WI38 (cell line): ENCODE measurements around the gene SRSF5.

ENCODE experiments used
- H3K4me3 ChIP-seq: 2 replicates; pipeline ENCODE4 v1.5.1; 2011; ENCODE audit warnings: low read depth, mild to moderate bottlenecking, control low read depth, low read length
- TF ChIP-seq, protein P1 (sequence below): IDR thresholded peaks from 2 replicates; pipeline ENCODE4 v1.5.1; 2012; ENCODE audit warnings: low read depth, mild to moderate bottlenecking, control low read depth, low read length

SRSF5 gene

DNA sequence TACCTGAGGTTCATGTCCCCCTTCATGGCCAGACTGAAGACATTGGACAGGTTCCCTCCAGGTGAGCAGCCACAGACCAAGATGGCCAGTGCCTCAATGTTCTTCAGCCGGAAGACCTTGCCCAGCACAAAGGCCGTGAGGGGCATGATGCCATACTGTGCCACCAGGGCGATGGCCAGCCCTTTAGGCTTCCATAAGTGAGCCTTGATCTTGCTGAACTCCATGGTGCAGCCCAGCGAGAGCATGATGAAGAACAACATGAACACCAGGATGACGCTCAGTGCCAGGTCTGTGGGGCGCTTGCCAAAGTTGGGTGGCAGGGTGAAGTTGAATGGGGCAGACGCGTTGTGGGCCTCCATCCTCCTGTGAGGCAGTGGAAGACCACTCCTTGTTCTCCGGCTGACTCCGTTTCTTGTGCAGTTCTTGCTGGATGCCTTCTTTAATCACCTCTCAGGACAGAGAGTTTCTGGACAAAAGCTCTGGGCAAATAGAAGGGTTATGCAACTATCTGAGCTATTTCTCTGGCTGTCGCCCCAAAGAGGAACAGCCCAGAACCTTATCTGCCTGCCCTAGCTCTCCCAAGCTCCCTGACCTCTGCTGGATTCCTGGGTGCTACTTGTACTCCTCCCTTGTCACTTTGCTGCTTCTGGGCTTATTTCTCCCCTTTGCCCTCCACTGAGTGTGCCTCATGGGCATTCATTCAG is 30.0 kb downstream of the SRSF5 start, which contains the start of gene SLC10A1:
SLC10A1 (minus strand) TSS at position 445 of the 704 bp plus-strand sequence; CDS start at position 359, 86 bp downstream.
- TF ChIP-seq, protein P1, sequence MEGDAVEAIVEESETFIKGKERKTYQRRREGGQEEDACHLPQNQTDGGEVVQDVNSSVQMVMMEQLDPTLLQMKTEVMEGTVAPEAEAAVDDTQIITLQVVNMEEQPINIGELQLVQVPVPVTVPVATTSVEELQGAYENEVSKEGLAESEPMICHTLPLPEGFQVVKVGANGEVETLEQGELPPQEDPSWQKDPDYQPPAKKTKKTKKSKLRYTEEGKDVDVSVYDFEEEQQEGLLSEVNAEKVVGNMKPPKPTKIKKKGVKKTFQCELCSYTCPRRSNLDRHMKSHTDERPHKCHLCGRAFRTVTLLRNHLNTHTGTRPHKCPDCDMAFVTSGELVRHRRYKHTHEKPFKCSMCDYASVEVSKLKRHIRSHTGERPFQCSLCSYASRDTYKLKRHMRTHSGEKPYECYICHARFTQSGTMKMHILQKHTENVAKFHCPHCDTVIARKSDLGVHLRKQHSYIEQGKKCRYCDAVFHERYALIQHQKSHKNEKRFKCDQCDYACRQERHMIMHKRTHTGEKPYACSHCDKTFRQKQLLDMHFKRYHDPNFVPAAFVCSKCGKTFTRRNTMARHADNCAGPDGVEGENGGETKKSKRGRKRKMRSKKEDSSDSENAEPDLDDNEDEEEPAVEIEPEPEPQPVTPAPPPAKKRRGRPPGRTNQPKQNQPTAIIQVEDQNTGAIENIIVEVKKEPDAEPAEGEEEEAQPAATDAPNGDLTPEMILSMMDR: no peak

DNA sequence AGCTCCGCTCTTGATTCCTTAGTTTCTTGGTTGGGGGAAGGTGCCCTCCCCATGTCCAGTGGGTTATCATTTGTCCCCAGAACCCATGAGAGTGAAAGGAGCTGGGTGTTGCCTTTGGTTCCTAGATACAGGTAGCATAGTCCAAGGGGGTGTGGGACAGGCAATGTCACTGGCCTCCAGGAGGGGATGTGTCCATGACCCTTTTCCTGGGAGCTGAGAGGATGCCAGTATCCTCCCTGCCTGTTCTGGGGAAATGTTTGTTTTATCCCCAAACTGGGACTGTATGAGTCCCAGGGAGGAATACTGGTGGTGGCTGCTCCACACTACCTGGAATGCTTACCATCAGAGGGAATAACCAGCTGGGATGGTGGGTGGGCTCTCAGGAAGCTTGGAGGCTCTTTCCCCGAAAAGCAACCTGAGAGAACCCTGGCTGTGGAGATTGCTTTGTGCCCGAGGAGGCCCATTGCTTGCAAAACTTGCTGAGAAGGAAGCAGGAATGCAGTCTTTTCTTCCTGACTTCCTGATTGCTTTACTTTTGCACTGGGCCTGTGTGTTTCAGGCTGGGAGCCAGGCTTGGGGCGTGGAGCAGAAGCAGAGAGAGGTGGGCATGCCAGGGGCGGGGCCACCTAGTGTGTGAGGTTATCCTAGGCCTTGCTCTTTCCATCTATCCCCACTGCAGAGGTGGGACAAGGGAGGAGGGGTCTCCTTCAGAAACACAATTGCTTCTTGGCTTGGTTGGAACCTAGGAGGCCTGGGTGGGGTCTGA is 30.8 kb downstream of the SRSF5 start:
- H3K4me3 ChIP-seq: no peak overlapping the region
- TF ChIP-seq, protein P1: no peak

More for the DNA sequence above, 30.0 kb downstream of the SRSF5 start, which contains the start of gene SLC10A1:
- no peak within 1 kb of the TSS for H3K4me3 ChIP-seq

DNA sequence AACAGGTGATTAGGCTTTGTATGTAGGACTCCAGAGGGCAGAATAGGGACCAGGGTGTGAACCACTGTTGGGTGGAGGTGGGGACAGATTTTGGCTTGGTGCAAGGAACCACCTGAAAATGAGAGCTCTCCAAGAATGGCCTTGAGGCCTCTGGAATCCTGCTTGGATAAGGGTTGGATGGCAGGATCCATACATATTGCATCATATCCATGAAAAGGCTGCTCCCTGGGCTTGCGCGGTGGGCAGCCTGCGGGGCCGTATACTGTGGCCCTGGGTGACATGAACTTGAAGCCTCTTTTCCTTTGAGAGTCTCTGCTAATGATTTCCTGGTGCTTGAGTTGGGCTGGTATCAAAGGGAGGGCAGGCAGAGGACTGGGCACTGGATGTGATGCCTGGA is 31.4 kb downstream of the SRSF5 start:
- TF ChIP-seq, protein P1: no peak

DNA sequence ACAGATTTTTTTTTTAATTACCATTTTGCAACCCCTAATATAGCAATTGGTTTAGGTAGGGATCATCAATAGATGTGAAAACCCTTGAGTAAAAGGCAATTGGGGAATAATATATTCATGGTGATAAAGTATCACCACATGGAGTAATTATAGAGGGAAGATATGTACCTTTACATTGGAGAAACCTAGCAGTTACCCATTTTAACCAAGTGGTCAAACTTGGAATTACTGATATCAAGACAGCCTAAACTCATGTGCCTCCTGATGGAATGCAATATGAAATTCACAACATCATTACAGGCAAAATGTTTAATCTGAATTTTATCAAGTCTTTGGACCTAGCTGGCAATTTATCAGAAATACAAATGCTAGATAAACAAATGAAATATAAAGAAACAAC is 36.8 kb downstream of the SRSF5 start:
- TF ChIP-seq, protein P1: no peak

More for the DNA sequence above, 31.4 kb downstream of the SRSF5 start:
- no peak overlapping the region for H3K4me3 ChIP-seq

DNA sequence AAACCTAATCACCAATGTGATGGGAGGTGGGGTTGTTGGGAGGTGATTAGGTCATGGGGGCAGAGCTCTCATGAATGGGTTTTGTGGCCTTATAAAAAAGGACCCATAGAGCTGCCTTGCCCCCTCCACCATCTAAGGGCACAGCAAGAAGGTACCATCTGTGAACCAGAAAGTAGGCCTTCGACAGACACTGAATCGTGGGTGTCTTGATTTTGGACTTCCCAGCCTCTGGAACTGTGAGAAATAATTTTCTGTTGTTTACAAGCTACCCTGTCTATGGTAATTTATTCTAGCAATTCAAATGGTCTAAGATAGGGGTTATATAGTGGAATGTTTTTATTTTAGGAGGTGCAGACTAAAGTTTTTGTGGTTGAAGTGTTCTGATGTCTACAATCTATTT is 38.0 kb downstream of the SRSF5 start:
- H3K4me3 ChIP-seq: no peak overlapping the region
- TF ChIP-seq, protein P1: no peak

More for the DNA sequence above, 36.8 kb downstream of the SRSF5 start:
- no peak overlapping the region for H3K4me3 ChIP-seq

DNA sequence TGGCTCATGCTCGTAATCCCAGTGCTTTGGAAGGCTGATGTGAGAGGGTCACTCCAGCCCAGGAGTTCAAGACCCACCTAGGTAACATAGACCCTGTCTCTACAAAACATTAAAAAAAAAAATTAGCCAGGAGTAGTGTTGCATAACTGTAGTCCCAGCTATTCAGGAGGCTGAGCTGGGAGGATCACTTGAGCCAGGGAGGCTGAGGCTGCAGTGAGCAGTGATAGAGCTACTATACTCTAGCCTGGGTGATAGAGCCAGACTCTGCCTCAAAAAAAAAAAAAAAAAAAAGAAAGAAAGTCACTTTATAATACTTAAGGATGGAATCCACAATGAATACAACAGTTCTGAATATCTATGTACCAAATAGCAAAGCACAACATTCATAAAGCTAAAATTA is 40.2 kb downstream of the SRSF5 start:
- H3K4me3 ChIP-seq: no peak overlapping the region
- TF ChIP-seq, protein P1: no peak
